GM23338 (cell line): Measurements from ENCODE around the gene CTTN. TPM values are rescaled to one million over a fixed set of nuclear protein-coding genes. Genes with fewer than 3 reads are reported as not detected.

ENCODE experiments used
- ATAC-seq: fragments of 200-7000 bp; cut with Tn5 transposase; 3 replicates; pipeline ENCODE4 v1.9.1; 2020
- DNase-seq: peaks from one replicate; pipeline ENCODE4 v3.0.0-alpha.2; 2015; ENCODE audit warnings: low spot score
- H2AFZ ChIP-seq: fragments of 200-600 bp; sonication (generic); 2 replicates; pipeline ENCODE4 v1.8.0; 2016; ENCODE audit warnings: antibody characterized with exemption, mild to moderate bottlenecking, moderate library complexity
- H3F3A ChIP-seq: fragments of 200-600 bp; sonication (generic); replicated peaks from 2 replicates; pipeline ENCODE4 v1.8.0; 2017; ENCODE audit warnings: antibody characterized with exemption, mixed run types, low read depth
- H3K27ac ChIP-seq: fragments of 200-600 bp; sonication (generic); 2 replicates; pipeline ENCODE4 v1.6.1; 2016; ENCODE audit warnings: low read depth
- H3K27me3 ChIP-seq: fragments of 200-600 bp; sonication (generic); 2 replicates; pipeline ENCODE4 v1.8.0; 2016; ENCODE audit warnings: mild to moderate bottlenecking, mixed run types, moderate library complexity; ENCODE audit not compliant: insufficient read depth
- H3K36me3 ChIP-seq: fragments of 200-600 bp; sonication (generic); 2 replicates; pipeline ENCODE4 v1.8.0; 2016; ENCODE audit warnings: mild to moderate bottlenecking; ENCODE audit not compliant: insufficient read depth
- H3K4me1 ChIP-seq: fragments of 200-600 bp; sonication (generic); 2 replicates; pipeline ENCODE4 v1.8.0; 2016; ENCODE audit warnings: mild to moderate bottlenecking, moderate library complexity; ENCODE audit not compliant: insufficient read depth
- H3K4me2 ChIP-seq: fragments of 200-600 bp; sonication (generic); 2 replicates; pipeline ENCODE4 v1.7.1; 2017; ENCODE audit warnings: mixed run types
- H3K4me3 ChIP-seq: fragments of 200-600 bp; sonication (generic); 2 replicates; pipeline ENCODE4 v1.6.1; 2016; ENCODE audit warnings: mixed run types
- H3K79me2 ChIP-seq: fragments of 200-600 bp; sonication (generic); replicated peaks from 2 replicates; pipeline ENCODE4 v1.8.0; 2017; ENCODE audit warnings: mild to moderate bottlenecking; ENCODE audit not compliant: insufficient read depth
- H3K9me2 ChIP-seq: fragments of 200-600 bp; sonication (generic); 2 replicates; pipeline ENCODE4 v1.8.0; 2017; ENCODE audit not compliant: insufficient read depth
- H4K20me1 ChIP-seq: fragments of 200-600 bp; sonication (generic); replicated peaks from 2 replicates; pipeline ENCODE4 v1.8.0; 2017; ENCODE audit warnings: mild to moderate bottlenecking; ENCODE audit not compliant: insufficient read depth
- H3K27ac Mint-ChIP-seq: 2 replicates; pipeline ENCODE4 v1.8.0; 2020; ENCODE audit warnings: inconsistent platforms, mild to moderate bottlenecking, moderate library complexity, mixed read lengths
- H3K27me3 Mint-ChIP-seq: 3 replicates; pipeline ENCODE4 v1.8.0; 2022; ENCODE audit warnings: low read depth, mild to moderate bottlenecking, moderate library complexity, mixed read lengths, inconsistent platforms; ENCODE audit not compliant: insufficient read depth, poor library complexity
- H3K36me3 Mint-ChIP-seq: 3 replicates; pipeline ENCODE4 v1.8.0; 2021; ENCODE audit warnings: low read depth, mild to moderate bottlenecking, inconsistent platforms, moderate library complexity, mixed read lengths
- H3K4me1 Mint-ChIP-seq: 3 replicates; pipeline ENCODE4 v1.8.0; 2020; ENCODE audit warnings: mild to moderate bottlenecking, inconsistent platforms, mixed read lengths
- H3K4me3 Mint-ChIP-seq: 3 replicates; pipeline ENCODE4 v1.8.0; 2021; ENCODE audit warnings: moderate library complexity, mild to moderate bottlenecking, inconsistent platforms, mixed read lengths
- H3K9me3 Mint-ChIP-seq: 3 replicates; pipeline ENCODE4 v1.8.0; 2020; ENCODE audit warnings: moderate library complexity, mild to moderate bottlenecking, inconsistent platforms, mixed read lengths
- EZH2 ChIP-seq: fragments of 200-600 bp; sonication (generic); IDR thresholded peaks from one replicate; pipeline ENCODE4 v1.8.0; 2017; ENCODE audit warnings: antibody characterized with exemption, mild to moderate bottlenecking, low read depth; ENCODE audit not compliant: unreplicated experiment
- EZH2phosphoT487 ChIP-seq: fragments of 200-600 bp; sonication (generic); IDR thresholded peaks from one replicate; pipeline ENCODE4 v1.8.1; 2018; ENCODE audit warnings: antibody characterized with exemption; ENCODE audit not compliant: unreplicated experiment
- JUNB ChIP-seq: IDR thresholded peaks from one replicate; pipeline ENCODE4 v1.6.1; 2016; ENCODE audit warnings: antibody characterized with exemption; ENCODE audit not compliant: unreplicated experiment
- NANOG ChIP-seq: IDR thresholded peaks from 2 replicates; pipeline ENCODE4 v1.6.1; 2016; ENCODE audit warnings: antibody characterized with exemption, borderline replicate concordance
- STAT1 ChIP-seq: IDR thresholded peaks from one replicate; pipeline ENCODE4 v1.6.1; 2016; ENCODE audit warnings: antibody characterized with exemption; ENCODE audit not compliant: unreplicated experiment
- polyA plus RNA-seq: library from polyadenylated mRNA; unstranded; fragments of >200 nt; fragmentation: Nextera tagmentation; extraction: Ambion mirVana; gene quantifications from 2 replicates; pipeline ENCODE4 v1.2.1, GENCODE V29; 2016
- total RNA-seq: library from RNA; depleted of rRNA; stranded (reverse); fragments of >200 nt; shearing (Covaris generic); gene quantifications from 2 replicates; pipeline ENCODE4 v1.2.3, GENCODE V29; 2014
- TF ChIP-seq, protein P1 (sequence below): fragments of 250-450 bp; sonication (Bioruptor Pico); IDR thresholded peaks from 2 replicates; pipeline ENCODE4 v1.5.0; 2020; ENCODE audit warnings: mild to moderate bottlenecking, moderate library complexity
- TF ChIP-seq, protein P2 (sequence below), 2 experiments: fragments of 200-600 bp in 1 of 2; sonication (generic) in 1 of 2; conservative IDR thresholded peaks; 2 replicates each; pipeline versions ENCODE4 v1.5.1 to v1.6.1; 2016 to 2017; ENCODE audit warnings: antibody characterized with exemption in 2 of 2, low read depth in 2 of 2, mild to moderate bottlenecking in 2 of 2, moderate library complexity in 1 of 2
- TF ChIP-seq, protein P3 (sequence below): IDR thresholded peaks from one replicate; pipeline ENCODE4 v1.6.1; 2018; ENCODE audit warnings: antibody characterized with exemption; ENCODE audit not compliant: unreplicated experiment

CTTN gene
- total and polyA plus RNA-seq, 2 experiments from 2014 or later: 163 to 343 TPM

DNA sequence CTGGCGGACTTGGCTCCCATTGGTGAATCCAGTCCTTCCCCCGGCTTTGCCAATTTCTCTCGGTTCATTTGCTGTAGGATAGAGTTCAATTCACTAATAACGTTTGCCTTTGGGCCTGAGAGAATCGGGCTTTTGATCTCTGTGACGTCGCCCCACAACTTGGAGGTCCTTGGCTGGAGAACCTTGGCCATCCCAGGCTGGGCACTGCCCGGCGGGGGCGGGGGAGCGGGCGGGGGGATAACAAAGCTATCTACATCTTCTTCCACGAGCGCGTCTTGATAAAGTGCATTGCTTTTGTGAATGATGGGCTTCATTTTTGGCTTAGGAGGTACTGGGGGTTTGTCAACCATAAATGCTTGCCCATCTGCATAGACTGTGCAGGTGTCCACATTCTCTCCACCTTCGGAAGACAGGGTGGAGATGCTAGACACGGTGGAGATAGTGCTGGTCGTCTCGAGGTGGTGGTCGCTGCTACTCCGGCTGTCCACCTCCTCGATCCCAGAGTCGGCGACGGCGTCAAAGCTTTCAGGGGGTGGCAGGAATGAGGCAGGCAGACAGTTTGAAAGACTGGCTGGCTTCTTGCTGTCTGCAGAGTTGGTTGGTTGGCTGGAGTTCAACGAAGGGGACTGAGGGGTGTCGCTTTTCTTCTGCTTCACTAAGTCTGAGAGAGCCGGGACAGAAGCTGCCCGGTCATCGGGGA, 87.1 kb downstream of the CTTN start (continued):
- TF ChIP-seq, protein P1, sequence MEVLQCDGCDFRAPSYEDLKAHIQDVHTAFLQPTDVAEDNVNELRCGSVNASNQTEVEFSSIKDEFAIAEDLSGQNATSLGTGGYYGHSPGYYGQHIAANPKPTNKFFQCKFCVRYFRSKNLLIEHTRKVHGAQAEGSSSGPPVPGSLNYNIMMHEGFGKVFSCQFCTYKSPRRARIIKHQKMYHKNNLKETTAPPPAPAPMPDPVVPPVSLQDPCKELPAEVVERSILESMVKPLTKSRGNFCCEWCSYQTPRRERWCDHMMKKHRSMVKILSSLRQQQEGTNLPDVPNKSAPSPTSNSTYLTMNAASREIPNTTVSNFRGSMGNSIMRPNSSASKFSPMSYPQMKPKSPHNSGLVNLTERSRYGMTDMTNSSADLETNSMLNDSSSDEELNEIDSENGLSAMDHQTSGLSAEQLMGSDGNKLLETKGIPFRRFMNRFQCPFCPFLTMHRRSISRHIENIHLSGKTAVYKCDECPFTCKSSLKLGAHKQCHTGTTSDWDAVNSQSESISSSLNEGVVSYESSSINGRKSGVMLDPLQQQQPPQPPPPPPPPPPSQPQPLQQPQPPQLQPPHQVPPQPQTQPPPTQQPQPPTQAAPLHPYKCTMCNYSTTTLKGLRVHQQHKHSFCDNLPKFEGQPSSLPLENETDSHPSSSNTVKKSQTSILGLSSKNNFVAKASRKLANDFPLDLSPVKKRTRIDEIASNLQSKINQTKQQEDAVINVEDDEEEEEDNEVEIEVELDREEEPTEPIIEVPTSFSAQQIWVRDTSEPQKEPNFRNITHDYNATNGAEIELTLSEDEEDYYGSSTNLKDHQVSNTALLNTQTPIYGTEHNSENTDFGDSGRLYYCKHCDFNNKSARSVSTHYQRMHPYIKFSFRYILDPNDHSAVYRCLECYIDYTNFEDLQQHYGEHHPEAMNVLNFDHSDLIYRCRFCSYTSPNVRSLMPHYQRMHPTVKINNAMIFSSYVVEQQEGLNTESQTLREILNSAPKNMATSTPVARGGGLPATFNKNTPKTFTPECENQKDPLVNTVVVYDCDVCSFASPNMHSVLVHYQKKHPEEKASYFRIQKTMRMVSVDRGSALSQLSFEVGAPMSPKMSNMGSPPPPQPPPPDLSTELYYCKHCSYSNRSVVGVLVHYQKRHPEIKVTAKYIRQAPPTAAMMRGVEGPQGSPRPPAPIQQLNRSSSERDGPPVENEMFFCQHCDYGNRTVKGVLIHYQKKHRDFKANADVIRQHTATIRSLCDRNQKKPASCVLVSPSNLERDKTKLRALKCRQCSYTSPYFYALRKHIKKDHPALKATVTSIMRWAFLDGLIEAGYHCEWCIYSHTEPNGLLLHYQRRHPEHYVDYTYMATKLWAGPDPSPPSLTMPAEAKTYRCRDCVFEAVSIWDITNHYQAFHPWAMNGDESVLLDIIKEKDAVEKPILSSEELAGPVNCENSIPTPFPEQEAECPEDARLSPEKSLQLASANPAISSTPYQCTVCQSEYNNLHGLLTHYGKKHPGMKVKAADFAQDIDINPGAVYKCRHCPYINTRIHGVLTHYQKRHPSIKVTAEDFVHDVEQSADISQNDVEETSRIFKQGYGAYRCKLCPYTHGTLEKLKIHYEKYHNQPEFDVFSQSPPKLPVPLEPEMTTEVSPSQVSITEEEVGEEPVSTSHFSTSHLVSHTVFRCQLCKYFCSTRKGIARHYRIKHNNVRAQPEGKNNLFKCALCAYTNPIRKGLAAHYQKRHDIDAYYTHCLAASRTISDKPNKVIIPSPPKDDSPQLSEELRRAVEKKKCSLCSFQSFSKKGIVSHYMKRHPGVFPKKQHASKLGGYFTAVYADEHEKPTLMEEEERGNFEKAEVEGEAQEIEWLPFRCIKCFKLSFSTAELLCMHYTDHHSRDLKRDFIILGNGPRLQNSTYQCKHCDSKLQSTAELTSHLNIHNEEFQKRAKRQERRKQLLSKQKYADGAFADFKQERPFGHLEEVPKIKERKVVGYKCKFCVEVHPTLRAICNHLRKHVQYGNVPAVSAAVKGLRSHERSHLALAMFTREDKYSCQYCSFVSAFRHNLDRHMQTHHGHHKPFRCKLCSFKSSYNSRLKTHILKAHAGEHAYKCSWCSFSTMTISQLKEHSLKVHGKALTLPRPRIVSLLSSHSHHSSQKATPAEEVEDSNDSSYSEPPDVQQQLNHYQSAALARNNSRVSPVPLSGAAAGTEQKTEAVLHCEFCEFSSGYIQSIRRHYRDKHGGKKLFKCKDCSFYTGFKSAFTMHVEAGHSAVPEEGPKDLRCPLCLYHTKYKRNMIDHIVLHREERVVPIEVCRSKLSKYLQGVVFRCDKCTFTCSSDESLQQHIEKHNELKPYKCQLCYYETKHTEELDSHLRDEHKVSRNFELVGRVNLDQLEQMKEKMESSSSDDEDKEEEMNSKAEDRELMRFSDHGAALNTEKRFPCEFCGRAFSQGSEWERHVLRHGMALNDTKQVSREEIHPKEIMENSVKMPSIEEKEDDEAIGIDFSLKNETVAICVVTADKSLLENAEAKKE (CRISPR knock-in tag): no peak
- TF ChIP-seq JUNB: no peak
- TF ChIP-seq NANOG: no peak
- no peak for TF ChIP-seq EZH2
- no peak for TF ChIP-seq STAT1

- ATAC-seq (no peak), DNase-seq (no peak)
- peaks cover 7% of the 10 kb centered on the region for H3K9me3 Mint-ChIP-seq
- peaks cover 2% of the 10 kb centered on the region; the same call in 1 of the 3 replicates for H3K4me1 Mint-ChIP-seq
- H3F3A ChIP-seq: no peaks in the 10 kb centered on the region
- TF ChIP-seq, protein P2, sequence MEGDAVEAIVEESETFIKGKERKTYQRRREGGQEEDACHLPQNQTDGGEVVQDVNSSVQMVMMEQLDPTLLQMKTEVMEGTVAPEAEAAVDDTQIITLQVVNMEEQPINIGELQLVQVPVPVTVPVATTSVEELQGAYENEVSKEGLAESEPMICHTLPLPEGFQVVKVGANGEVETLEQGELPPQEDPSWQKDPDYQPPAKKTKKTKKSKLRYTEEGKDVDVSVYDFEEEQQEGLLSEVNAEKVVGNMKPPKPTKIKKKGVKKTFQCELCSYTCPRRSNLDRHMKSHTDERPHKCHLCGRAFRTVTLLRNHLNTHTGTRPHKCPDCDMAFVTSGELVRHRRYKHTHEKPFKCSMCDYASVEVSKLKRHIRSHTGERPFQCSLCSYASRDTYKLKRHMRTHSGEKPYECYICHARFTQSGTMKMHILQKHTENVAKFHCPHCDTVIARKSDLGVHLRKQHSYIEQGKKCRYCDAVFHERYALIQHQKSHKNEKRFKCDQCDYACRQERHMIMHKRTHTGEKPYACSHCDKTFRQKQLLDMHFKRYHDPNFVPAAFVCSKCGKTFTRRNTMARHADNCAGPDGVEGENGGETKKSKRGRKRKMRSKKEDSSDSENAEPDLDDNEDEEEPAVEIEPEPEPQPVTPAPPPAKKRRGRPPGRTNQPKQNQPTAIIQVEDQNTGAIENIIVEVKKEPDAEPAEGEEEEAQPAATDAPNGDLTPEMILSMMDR (conservative IDR thresholded peaks at IDR 0.05; ENCODE audit: low read depth in 2 of 2): no peak
- TF ChIP-seq, protein P3, sequence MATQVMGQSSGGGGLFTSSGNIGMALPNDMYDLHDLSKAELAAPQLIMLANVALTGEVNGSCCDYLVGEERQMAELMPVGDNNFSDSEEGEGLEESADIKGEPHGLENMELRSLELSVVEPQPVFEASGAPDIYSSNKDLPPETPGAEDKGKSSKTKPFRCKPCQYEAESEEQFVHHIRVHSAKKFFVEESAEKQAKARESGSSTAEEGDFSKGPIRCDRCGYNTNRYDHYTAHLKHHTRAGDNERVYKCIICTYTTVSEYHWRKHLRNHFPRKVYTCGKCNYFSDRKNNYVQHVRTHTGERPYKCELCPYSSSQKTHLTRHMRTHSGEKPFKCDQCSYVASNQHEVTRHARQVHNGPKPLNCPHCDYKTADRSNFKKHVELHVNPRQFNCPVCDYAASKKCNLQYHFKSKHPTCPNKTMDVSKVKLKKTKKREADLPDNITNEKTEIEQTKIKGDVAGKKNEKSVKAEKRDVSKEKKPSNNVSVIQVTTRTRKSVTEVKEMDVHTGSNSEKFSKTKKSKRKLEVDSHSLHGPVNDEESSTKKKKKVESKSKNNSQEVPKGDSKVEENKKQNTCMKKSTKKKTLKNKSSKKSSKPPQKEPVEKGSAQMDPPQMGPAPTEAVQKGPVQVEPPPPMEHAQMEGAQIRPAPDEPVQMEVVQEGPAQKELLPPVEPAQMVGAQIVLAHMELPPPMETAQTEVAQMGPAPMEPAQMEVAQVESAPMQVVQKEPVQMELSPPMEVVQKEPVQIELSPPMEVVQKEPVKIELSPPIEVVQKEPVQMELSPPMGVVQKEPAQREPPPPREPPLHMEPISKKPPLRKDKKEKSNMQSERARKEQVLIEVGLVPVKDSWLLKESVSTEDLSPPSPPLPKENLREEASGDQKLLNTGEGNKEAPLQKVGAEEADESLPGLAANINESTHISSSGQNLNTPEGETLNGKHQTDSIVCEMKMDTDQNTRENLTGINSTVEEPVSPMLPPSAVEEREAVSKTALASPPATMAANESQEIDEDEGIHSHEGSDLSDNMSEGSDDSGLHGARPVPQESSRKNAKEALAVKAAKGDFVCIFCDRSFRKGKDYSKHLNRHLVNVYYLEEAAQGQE: no peak
- no peak for TF ChIP-seq NANOG
- no peak for TF ChIP-seq EZH2phosphoT487
- H3K27ac ChIP-seq: no peak overlapping the region
- no peaks in the 10 kb centered on the region for H3K79me2 ChIP-seq
- H3K27me3 Mint-ChIP-seq: peaks cover 17% of the 10 kb centered on the region
- no peaks in the 10 kb centered on the region for H3K9me2 ChIP-seq
- H3K4me1 ChIP-seq: no peaks in the 10 kb centered on the region
- no peak overlapping the region for H3K4me2 ChIP-seq
- H3K27me3 ChIP-seq: no peaks in the 10 kb centered on the region
- no peak overlapping the region for H3K4me3 ChIP-seq
- no peak overlapping the region for H2AFZ ChIP-seq
- peaks cover 49% of the 10 kb centered on the region for H3K36me3 Mint-ChIP-seq
- H3K27ac Mint-ChIP-seq: no peak overlapping the region
- no peaks in the 10 kb centered on the region for H3K36me3 ChIP-seq
- no peaks in the 10 kb centered on the region; the same call in 1 of the 2 replicates for H4K20me1 ChIP-seq
- H3K4me3 Mint-ChIP-seq: no peak overlapping the region
These were observed 87.7 kb downstream of the CTTN start for GRCh38 chr11:70486026-70486415.
